IMR-90 (cell line): ENCODE results near the gene LPIN1. TPM values are rescaled to one million over a fixed set of nuclear protein-coding genes. Genes with fewer than 3 reads are reported as not detected.

ENCODE experiments used
- ATAC-seq: fragments of 200-7000 bp; cut with Tn5 transposase; 2 replicates; pipeline ENCODE4 v1.9.1; 2020; ENCODE audit warnings: low read depth, mild to moderate bottlenecking, moderate library complexity
- BruUV-seq: library from RNA; stranded (reverse); fragments of 400-500 nt; replicated peaks from 2 replicates; lab custom pipeline; 2021; lab: Mats Ljungman, UMichigan
- CTCF ChIA-PET: fragments of 300-600 bp; formaldehyde crosslinking; extraction: SDS; loops from one replicate; lab custom pipeline; 2021; ENCODE audit warnings: antibody characterized with exemption; lab: Yijun Ruan, JAX
- POLR2A ChIA-PET: fragments of 300-600 bp; sonication (Branson Sonifier 250); formaldehyde crosslinking; loops from one replicate; lab custom pipeline; 2022; ENCODE audit warnings: antibody characterized with exemption; ENCODE audit not compliant: unreplicated experiment; lab: Charles Lee
- DNase-seq: peaks from one replicate; pipeline ENCODE4 v3.0.0; 2013
- H2AFZ ChIP-seq: replicated peaks from 2 replicates; pipeline ENCODE3; 2013; ENCODE audit warnings: low read length, mild to moderate bottlenecking; ENCODE audit not compliant: poor library complexity
- H2AK5ac ChIP-seq: 2 replicates; pipeline ENCODE4 v1.6.1; 2013; ENCODE audit warnings: low read depth, low read length, inconsistent platforms
- H2AK9ac ChIP-seq: replicated peaks from 2 replicates; pipeline ENCODE3; 2013; ENCODE audit warnings: mild to moderate bottlenecking, low read depth, low read length, moderate library complexity; ENCODE audit not compliant: poor library complexity
- H2BK120ac ChIP-seq: 2 replicates; pipeline ENCODE4 v1.6.1; 2013; ENCODE audit warnings: low read depth, low read length, inconsistent platforms
- H2BK15ac ChIP-seq: 3 replicates; pipeline ENCODE4 v1.6.1; 2013; ENCODE audit warnings: low read depth, low read length, inconsistent platforms
- H2BK20ac ChIP-seq: 2 replicates; pipeline ENCODE4 v1.6.1; 2013; ENCODE audit warnings: low read depth, mild to moderate bottlenecking, inconsistent platforms, low read length, moderate library complexity
- H2BK5ac ChIP-seq: 2 replicates; pipeline ENCODE4 v1.6.1; 2013; ENCODE audit warnings: mild to moderate bottlenecking, low read depth, low read length, inconsistent platforms; ENCODE audit not compliant: poor library complexity, severe bottlenecking
- H3K14ac ChIP-seq: replicated peaks from 2 replicates; pipeline ENCODE4 v1.6.1; 2013; ENCODE audit warnings: low read depth, low read length, inconsistent platforms
- H3K18ac ChIP-seq: 2 replicates; pipeline ENCODE4 v1.6.1; 2013; ENCODE audit warnings: low read depth, low read length, control low read depth
- H3K23ac ChIP-seq: 2 replicates; pipeline ENCODE4 v1.6.1; 2013; ENCODE audit warnings: low read depth, low read length, inconsistent platforms
- H3K27ac ChIP-seq: 2 replicates; pipeline ENCODE4 v1.5.1; 2013; ENCODE audit warnings: mild to moderate bottlenecking, control low read depth, low read length; ENCODE audit not compliant: insufficient read depth
- H3K27me3 ChIP-seq: 2 replicates; pipeline ENCODE4 v1.6.1; 2013; ENCODE audit warnings: low read length; ENCODE audit not compliant: control insufficient read depth, insufficient read depth
- H3K36me3 ChIP-seq: 2 replicates; pipeline ENCODE4 v1.6.1; 2013; ENCODE audit warnings: low read length, mixed read lengths; ENCODE audit not compliant: control insufficient read depth, insufficient read depth
- H3K4ac ChIP-seq: 2 replicates; pipeline ENCODE4 v1.6.1; 2013; ENCODE audit warnings: low read depth, low read length, inconsistent platforms
- H3K4me1 ChIP-seq: 2 replicates; pipeline ENCODE4 v1.6.1; 2013; ENCODE audit warnings: low read length, mixed read lengths; ENCODE audit not compliant: control insufficient read depth, insufficient read depth
- H3K4me2 ChIP-seq: 2 replicates; pipeline ENCODE4 v1.6.1; 2013; ENCODE audit warnings: low read depth, mild to moderate bottlenecking, control low read depth, low read length, moderate library complexity
- H3K4me3 ChIP-seq: 2 replicates; pipeline ENCODE4 v1.5.1; 2013; ENCODE audit warnings: low read depth, mild to moderate bottlenecking, control low read depth, low read length, moderate library complexity; ENCODE audit not compliant: insufficient read depth
- H3K56ac ChIP-seq: 2 replicates; pipeline ENCODE4 v1.6.1; 2013; ENCODE audit warnings: low read length, inconsistent platforms; ENCODE audit not compliant: insufficient read depth; ENCODE audit errors: extremely low read depth
- H3K79me1 ChIP-seq, 2 experiments: 2 replicates each; pipeline ENCODE4 v1.6.1; 2013; ENCODE audit warnings: low read length in 2 of 2, inconsistent platforms in 1 of 2, low read depth in 1 of 2
- H3K9ac ChIP-seq: 2 replicates; pipeline ENCODE4 v1.6.1; 2013; ENCODE audit warnings: low read depth, low read length, control low read depth
- H3K9me1 ChIP-seq: 2 replicates; pipeline ENCODE4 v1.6.1; 2013; ENCODE audit warnings: low read length, inconsistent platforms; ENCODE audit not compliant: insufficient read depth
- H3K9me3 ChIP-seq: 2 replicates; pipeline ENCODE4 v1.6.1; 2013; ENCODE audit warnings: low read length; ENCODE audit not compliant: control insufficient read depth, insufficient read depth
- H4K20me1 ChIP-seq: 2 replicates; pipeline ENCODE4 v1.6.1; 2013; ENCODE audit warnings: low read length, inconsistent platforms; ENCODE audit not compliant: insufficient read depth
- H4K5ac ChIP-seq: 2 replicates; pipeline ENCODE4 v1.6.1; 2013; ENCODE audit warnings: mild to moderate bottlenecking, low read depth, low read length, control low read depth
- H4K8ac ChIP-seq, 2 experiments: 2 replicates each; pipeline ENCODE4 v1.6.1; 2013; ENCODE audit warnings: low read depth in 2 of 2, low read length in 2 of 2, control low read depth in 1 of 2, inconsistent platforms in 1 of 2
- H4K91ac ChIP-seq: 2 replicates; pipeline ENCODE4 v1.6.1; 2013; ENCODE audit warnings: low read depth, low read length, inconsistent platforms; ENCODE audit not compliant: insufficient read depth
- BHLHE40 ChIP-seq: fragments of 150-350 bp; IDR thresholded peaks from 2 replicates; pipeline ENCODE4 v1.6.1; 2016; ENCODE audit warnings: mild to moderate bottlenecking, low read depth, low read length
- CEBPB ChIP-seq: IDR thresholded peaks from 2 replicates; pipeline ENCODE4 v1.6.1; 2012; ENCODE audit warnings: low read depth, low read length, improper control_type of control experiment
- CHD1 ChIP-seq: IDR thresholded peaks from 2 replicates; pipeline ENCODE4 v1.6.1; 2012; ENCODE audit warnings: low read depth, low read length, improper control_type of control experiment
- FOS ChIP-seq: fragments of 150-350 bp; IDR thresholded peaks from 2 replicates; pipeline ENCODE4 v1.6.1; 2016; ENCODE audit warnings: low read depth, low read length
- MAFK ChIP-seq: IDR thresholded peaks from 2 replicates; pipeline ENCODE4 v1.6.1; 2012; ENCODE audit warnings: low read depth, low read length, improper control_type of control experiment
- MXI1 ChIP-seq: IDR thresholded peaks from 2 replicates; pipeline ENCODE4 v1.6.1; 2012; ENCODE audit warnings: low read depth, mild to moderate bottlenecking, low read length, moderate library complexity, borderline replicate concordance
- NFE2L2 ChIP-seq: fragments of 150-350 bp; IDR thresholded peaks from 2 replicates; pipeline ENCODE4 v1.6.1; 2016; ENCODE audit warnings: low read depth, mild to moderate bottlenecking, low read length
- POLR2A ChIP-seq: IDR thresholded peaks from 2 replicates; pipeline ENCODE4 v1.6.1; 2012; ENCODE audit warnings: mild to moderate bottlenecking, low read depth, low read length
- RAD21 ChIP-seq: IDR thresholded peaks from 2 replicates; pipeline ENCODE4 v1.6.1; 2012; ENCODE audit warnings: low read length, improper control_type of control experiment
- RCOR1 ChIP-seq: IDR thresholded peaks from 2 replicates; pipeline ENCODE4 v1.6.1; 2012; ENCODE audit warnings: mild to moderate bottlenecking, low read length, improper control_type of control experiment; ENCODE audit not compliant: insufficient replicate concordance
- RFX5 ChIP-seq: IDR thresholded peaks from 2 replicates; pipeline ENCODE4 v1.8.0; 2012; ENCODE audit warnings: low read depth, mild to moderate bottlenecking, low read length, moderate library complexity
- SMC3 ChIP-seq: fragments of 150-350 bp; IDR thresholded peaks from 2 replicates; pipeline ENCODE4 v1.6.1; 2016; ENCODE audit warnings: low read depth, mild to moderate bottlenecking, antibody characterized with exemption, low read length, moderate library complexity
- WGBS, 2 experiments: methylation state at CpG; one replicate each; pipeline versions ENCODE4 v1.1.5 to v1.1.7; 2013; ENCODE audit warnings: missing lambda C conversion rate in 2 of 2; ENCODE audit not compliant: insufficient read length in 1 of 2; ENCODE audit errors: extremely low coverage in 2 of 2; 5-methylcytosine and 5-hydroxymethylcytosine counted together
- dilution Hi-C: fragments of 300-500 bp; cut with HindIII; formaldehyde crosslinking; loops from one replicate; pipeline ENCODE4 v1.14.3; 2018; ENCODE audit warnings: low sequenced_read_pairs; ENCODE audit not compliant: unreplicated experiment
- in situ Hi-C: fragments of 300-500 bp; cut with MboI; formaldehyde crosslinking; loops from 3 replicates; pipeline ENCODE4 v1.14.3; 2019; ENCODE audit warnings: low sequenced_read_pairs, inconsistent platforms, mixed read lengths
- intact Hi-C: fragments of 100-400 bp; cut with micrococcal nuclease; formaldehyde crosslinking; loops from 2 replicates; pipeline ENCODE4 v1.10.0; 2022
- polyA plus RNA-seq, 3 experiments: library from polyadenylated mRNA; depleted of rRNA; stranded (reverse); fragments of >200 nt; gene quantifications; 2 replicates each; pipeline ENCODE4 v1.2.3, GENCODE V29; 2012; ENCODE audit warnings: low replicate concordance in 1 of 3
- total RNA-seq: library from RNA; depleted of rRNA; stranded (reverse); fragments of >200 nt; gene quantifications from 2 replicates; pipeline ENCODE4 v1.2.3, GENCODE V29; 2012
- TF ChIP-seq, protein P1 (sequence below): conservative IDR thresholded peaks from 2 replicates; pipeline ENCODE4 v1.5.1; 2012; ENCODE audit warnings: mild to moderate bottlenecking, low read depth, low read length, improper control_type of control experiment
- TF ChIP-seq, protein P2 (sequence below): fragments of 150-350 bp; IDR thresholded peaks from 2 replicates; pipeline ENCODE4 v1.6.1; 2017; ENCODE audit warnings: mild to moderate bottlenecking, antibody characterized with exemption, low read length, low read depth

The LPIN1 gene
- total and polyA plus RNA-seq, 2 of the 4 experiments (the other 2 are of a cell fraction): 21.3 to 25.1 TPM

DNA sequence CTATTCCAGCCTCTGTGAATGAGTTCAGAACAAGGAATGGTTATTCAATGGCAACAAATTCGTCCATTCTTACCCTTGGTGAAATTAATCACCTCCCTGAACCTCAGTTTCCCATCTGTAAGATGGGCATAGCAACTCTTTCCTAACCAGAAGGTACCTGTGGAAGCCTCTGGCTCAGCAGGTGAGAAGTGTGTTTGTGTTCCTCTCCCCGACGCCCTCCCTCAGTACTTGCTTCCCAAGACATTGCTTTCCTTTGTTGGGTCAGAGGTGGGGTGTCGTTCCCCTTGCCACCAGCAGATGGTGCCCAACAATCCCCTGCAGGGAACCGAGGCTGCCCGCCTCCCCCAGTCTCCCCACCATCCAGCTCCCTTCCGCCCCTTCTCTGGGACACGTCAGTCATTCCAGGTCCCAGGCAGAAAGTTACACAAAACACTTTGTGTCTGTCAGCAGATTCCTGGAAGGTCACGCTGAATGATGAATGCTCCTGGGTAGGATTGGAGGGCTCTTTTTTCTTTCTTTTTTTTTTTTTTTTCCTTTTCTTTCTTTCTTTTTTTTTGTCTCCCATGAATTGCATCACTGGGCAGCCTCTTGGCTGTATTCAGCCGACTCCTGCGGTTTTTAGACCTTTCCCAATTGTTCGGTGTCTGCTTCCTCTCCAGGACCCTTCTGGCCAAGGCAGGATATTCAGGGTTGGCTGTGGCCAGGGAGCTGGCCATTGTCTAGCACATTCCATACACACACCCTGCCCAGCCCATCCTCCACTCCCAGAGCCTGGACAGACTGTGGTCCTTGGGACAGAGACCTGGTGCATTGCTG, 117.3 kb downstream of the LPIN1 start:
- peak overlapping the region; percentile 70 for H2AFZ ChIP-seq
- H2BK5ac ChIP-seq: no peak overlapping the region
- peak overlapping the region; percentile 23; the same call in 1 of the 2 replicates for H3K9ac ChIP-seq
- no peak overlapping the region for H3K23ac ChIP-seq
- H3K9me3 ChIP-seq: peaks cover 6% of the 10 kb centered on the region; the same call in 1 of the 2 replicates
- CTCF ChIA-PET: interaction anchor here (0.5 to 0.8 kb wide), 3 partner anchors 291 to 579 kb away, joined by 3 read pairs; no protein-coding TSS in a partner anchor
- H4K20me1 ChIP-seq: no peaks in the 10 kb centered on the region
- in situ Hi-C loops (loop anchor here (10.0 kb wide), 1 partner anchor 851 kb away; the partner anchor contains the start of gene TRIB2), intact Hi-C loops (loop anchor here (1.0 to 5.0 kb wide), 7 partner anchors 187 to 1143 kb away; no protein-coding TSS in a partner anchor), dilution Hi-C loops (no loop called here)
- peak overlapping the region; percentile 22; the same call in 1 of the 2 replicates for H3K18ac ChIP-seq
- H2AK9ac ChIP-seq: peak overlapping the region; percentile 47
- DNase-seq (peak; percentile 82), ATAC-seq (peak; percentile 99)
- peak overlapping the region; percentile 10; the same call in 1 of the 2 replicates for H3K4me3 ChIP-seq
- H3K9me1 ChIP-seq: no peaks in the 10 kb centered on the region
- no TSS peak for BruUV-seq
- peak overlapping the region; percentile 48; the same call in 1 of the 2 replicates for H3K56ac ChIP-seq
- H2BK120ac ChIP-seq: peak overlapping the region; percentile 81
- H3K79me1 ChIP-seq: no peaks in the 10 kb centered on the region
- peaks cover 2% of the 10 kb centered on the region; the same call in 1 of the 2 replicates for H3K4me1 ChIP-seq
- H2BK15ac ChIP-seq: peak overlapping the region; percentile 77; the same call in 2 of the 3 replicates
- no CpG with 5 or more reads among the region's 12 CpGs for WGBS, 2 experiments
- peak overlapping the region; percentile 83 for H2AK5ac ChIP-seq
- peak overlapping the region; percentile 76 for H3K4ac ChIP-seq
- peak overlapping the region; percentile 66 for H3K27ac ChIP-seq
- H4K8ac ChIP-seq: peak overlapping the region; percentile 9 to 85; a peak in 3 of 4 replicates
- POLR2A ChIA-PET: no interaction called here
- peak overlapping the region; percentile 72 for H3K14ac ChIP-seq
- H4K91ac ChIP-seq: peak overlapping the region; percentile 74
- H3K27me3 ChIP-seq: no peaks in the 10 kb centered on the region; the same call in 1 of the 2 replicates
- H4K5ac ChIP-seq: peak overlapping the region; percentile 50
- peak overlapping the region; percentile 81 for H2BK20ac ChIP-seq
- H3K4me2 ChIP-seq: peak overlapping the region; percentile 57
- H3K36me3 ChIP-seq: no peaks in the 10 kb centered on the region
- no peak for TF ChIP-seq MXI1
- no peak for TF ChIP-seq RFX5
- no peak for TF ChIP-seq RCOR1
- TF ChIP-seq BHLHE40: no peak
- no peak for TF ChIP-seq NFE2L2
- peak; percentile 58 for TF ChIP-seq MAFK
- peak; percentile 91 for TF ChIP-seq SMC3
- TF ChIP-seq, protein P1, sequence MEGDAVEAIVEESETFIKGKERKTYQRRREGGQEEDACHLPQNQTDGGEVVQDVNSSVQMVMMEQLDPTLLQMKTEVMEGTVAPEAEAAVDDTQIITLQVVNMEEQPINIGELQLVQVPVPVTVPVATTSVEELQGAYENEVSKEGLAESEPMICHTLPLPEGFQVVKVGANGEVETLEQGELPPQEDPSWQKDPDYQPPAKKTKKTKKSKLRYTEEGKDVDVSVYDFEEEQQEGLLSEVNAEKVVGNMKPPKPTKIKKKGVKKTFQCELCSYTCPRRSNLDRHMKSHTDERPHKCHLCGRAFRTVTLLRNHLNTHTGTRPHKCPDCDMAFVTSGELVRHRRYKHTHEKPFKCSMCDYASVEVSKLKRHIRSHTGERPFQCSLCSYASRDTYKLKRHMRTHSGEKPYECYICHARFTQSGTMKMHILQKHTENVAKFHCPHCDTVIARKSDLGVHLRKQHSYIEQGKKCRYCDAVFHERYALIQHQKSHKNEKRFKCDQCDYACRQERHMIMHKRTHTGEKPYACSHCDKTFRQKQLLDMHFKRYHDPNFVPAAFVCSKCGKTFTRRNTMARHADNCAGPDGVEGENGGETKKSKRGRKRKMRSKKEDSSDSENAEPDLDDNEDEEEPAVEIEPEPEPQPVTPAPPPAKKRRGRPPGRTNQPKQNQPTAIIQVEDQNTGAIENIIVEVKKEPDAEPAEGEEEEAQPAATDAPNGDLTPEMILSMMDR: peak; percentile 85
- peak; percentile 93 for TF ChIP-seq RAD21
- TF ChIP-seq CHD1: no peak
- TF ChIP-seq POLR2A: no peak
- TF ChIP-seq, protein P2, sequence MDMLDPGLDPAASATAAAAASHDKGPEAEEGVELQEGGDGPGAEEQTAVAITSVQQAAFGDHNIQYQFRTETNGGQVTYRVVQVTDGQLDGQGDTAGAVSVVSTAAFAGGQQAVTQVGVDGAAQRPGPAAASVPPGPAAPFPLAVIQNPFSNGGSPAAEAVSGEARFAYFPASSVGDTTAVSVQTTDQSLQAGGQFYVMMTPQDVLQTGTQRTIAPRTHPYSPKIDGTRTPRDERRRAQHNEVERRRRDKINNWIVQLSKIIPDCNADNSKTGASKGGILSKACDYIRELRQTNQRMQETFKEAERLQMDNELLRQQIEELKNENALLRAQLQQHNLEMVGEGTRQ: no peak
- 0 out of 2 replicates have a peak, but pooled peaks have one; percentile 13 for TF ChIP-seq FOS
- TF ChIP-seq CEBPB: peak; percentile 87
